Spleen (tissue), 7 donors: ENCODE data around the gene SCGB1A1.

Experiments used
- CTCF ChIP-seq, 11 experiments: fragments of 200-600 bp in 7 of 11; fragments of 450-650 bp in 4 of 11; sonication (generic) in 4 of 11; IDR thresholded peaks in 8 of 11; conservative IDR thresholded peaks in 3 of 11; 1 replicate in 7 of 11; 2 replicates in 4 of 11; pipeline versions ENCODE4 v1.4.0 to v1.8.0; 2016 to 2021; ENCODE audit warnings: antibody characterized with exemption in 11 of 11, inconsistent platforms in 4 of 11, mild to moderate bottlenecking in 1 of 11
- POLR2A ChIP-seq, 3 donors: fragments of 450-650 bp; IDR thresholded peaks; one replicate each; pipeline ENCODE4 v1.5.1; 2017; ENCODE audit warnings: antibody characterized with exemption in 3 of 3, mild to moderate bottlenecking in 1 of 3
- POLR2AphosphoS5 ChIP-seq, 3 donors: sonication (generic); formaldehyde crosslinking; IDR thresholded peaks; one replicate each; pipeline ENCODE4 v1.5.1; 2017; ENCODE audit warnings: antibody characterized with exemption in 3 of 3
- donor health status: DM: no; HTN: no; CAD: no; lungs with moderate emphysema.
- donor health status: DM: no; HTN: no; CAD: no.
- donor health status: DM: no; HTN: no; CAD: no.

- no peak for TF ChIP-seq POLR2A (IDR thresholded peaks at IDR 0.05)
- no peak for TF ChIP-seq POLR2AphosphoS5 (IDR thresholded peaks at IDR 0.05)
- no peak for TF ChIP-seq CTCF (IDR thresholded peaks at IDR 0.05 in 8 of 11, conservative IDR thresholded peaks at IDR 0.05 in 3 of 11)
Measured at GRCh38 chr11:62393735-62394134, 25.1 kb upstream of the SCGB1A1 start.
